H1 (cell line): ENCODE results near the gene TSPEAR. TPM values are rescaled to one million over a fixed set of nuclear protein-coding genes. Genes with fewer than 3 reads are reported as not detected.

Experiments
- GTF2F1 ChIP-seq: IDR thresholded peaks from 2 replicates; pipeline ENCODE4 v1.6.1; 2012; ENCODE audit warnings: low read depth, low read length, improper control_type of control experiment, borderline replicate concordance
- RAD21 ChIP-seq, 2 experiments: IDR thresholded peaks in 1 of 2; conservative IDR thresholded peaks in 1 of 2; 2 replicates each; pipeline ENCODE4 v1.6.1; 2011; ENCODE audit warnings: low read depth in 2 of 2, low read length in 2 of 2, improper control_type of control experiment in 1 of 2, inconsistent platforms in 1 of 2, mild to moderate bottlenecking in 1 of 2, moderate library complexity in 1 of 2
- RNF2 ChIP-seq: fragments of 200-900, 300-1000 bp; sonication (generic); IDR thresholded peaks from 2 replicates; pipeline ENCODE4 v1.7.1; 2016; ENCODE audit warnings: borderline replicate concordance, low read depth, mild to moderate bottlenecking, antibody characterized with exemption, low read length; ENCODE audit not compliant: poor library complexity, severe bottlenecking; ENCODE audit errors: missing control alignments
- SRF ChIP-seq: IDR thresholded peaks from 2 replicates; pipeline ENCODE4 v1.6.1; 2011; ENCODE audit warnings: mild to moderate bottlenecking, low read depth, low read length, moderate library complexity
- SUZ12 ChIP-seq: fragments of 200-600 bp; sonication (generic); IDR thresholded peaks from 2 replicates; pipeline ENCODE4 v1.6.1; 2012; ENCODE audit warnings: mild to moderate bottlenecking, inconsistent platforms, low read length, moderate library complexity, mixed read lengths
- polyA plus RNA-seq, 7 experiments: library from polyadenylated mRNA; depleted of rRNA in 3 of 7; stranded (reverse) in 5 of 7; unstranded in 2 of 7; fragments of >200 nt in 5 of 7; fragments of 200-250 nt in 2 of 7; gene quantifications; 1 replicate in 5 of 7; 2 replicates in 1 of 7; 4 replicates in 1 of 7; pipeline versions ENCODE4 v1.2.1 to v1.2.3, GENCODE V29; 2011 to 2013; ENCODE audit warnings: missing spikeins in 2 of 7, mixed read lengths in 2 of 7
- total RNA-seq: library from RNA; stranded (reverse); fragmentation: NEBNext Ultra II Directional; extraction: Animal tissue kit (Norgen Biotek cat#: 25700); gene quantifications from 2 replicates; pipeline ENCODE4 v1.2.1, GENCODE V29; 2021

The TSPEAR gene
- total and polyA plus RNA-seq, 2 of the 8 experiments (the other 6 are each of a cell fraction or from before 2014, with no cell fraction given): 0.58 to 0.89 TPM

- TF ChIP-seq RAD21 (IDR thresholded peaks at IDR 0.05 in 1 of 2, conservative IDR thresholded peaks at IDR 0.05 in 1 of 2; ENCODE audit: low read depth in 2 of 2, low read length in 2 of 2) (no peak), SRF (no peak), SUZ12 (no peak), GTF2F1 (no peak), RNF2 (no peak)
Measured at GRCh38 chr21:44653656-44654575, 57.5 kb downstream of the TSPEAR start (continued).
